Epithelial cell of prostate (primary cell): Measurements from ENCODE around the gene IFI44.

ENCODE experiments used
- DNase-seq: peaks from one replicate; pipeline ENCODE4 v3.0.0-alpha.2; 2011; ENCODE audit warnings: low read depth, low spot score
- H3K27ac ChIP-seq: fragments of 450-650 bp; 2 replicates; pipeline ENCODE4 v1.5.1; 2017; ENCODE audit warnings: mild to moderate bottlenecking

IFI44 gene, protein sequence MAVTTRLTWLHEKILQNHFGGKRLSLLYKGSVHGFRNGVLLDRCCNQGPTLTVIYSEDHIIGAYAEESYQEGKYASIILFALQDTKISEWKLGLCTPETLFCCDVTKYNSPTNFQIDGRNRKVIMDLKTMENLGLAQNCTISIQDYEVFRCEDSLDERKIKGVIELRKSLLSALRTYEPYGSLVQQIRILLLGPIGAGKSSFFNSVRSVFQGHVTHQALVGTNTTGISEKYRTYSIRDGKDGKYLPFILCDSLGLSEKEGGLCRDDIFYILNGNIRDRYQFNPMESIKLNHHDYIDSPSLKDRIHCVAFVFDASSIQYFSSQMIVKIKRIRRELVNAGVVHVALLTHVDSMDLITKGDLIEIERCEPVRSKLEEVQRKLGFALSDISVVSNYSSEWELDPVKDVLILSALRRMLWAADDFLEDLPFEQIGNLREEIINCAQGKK

DNA sequence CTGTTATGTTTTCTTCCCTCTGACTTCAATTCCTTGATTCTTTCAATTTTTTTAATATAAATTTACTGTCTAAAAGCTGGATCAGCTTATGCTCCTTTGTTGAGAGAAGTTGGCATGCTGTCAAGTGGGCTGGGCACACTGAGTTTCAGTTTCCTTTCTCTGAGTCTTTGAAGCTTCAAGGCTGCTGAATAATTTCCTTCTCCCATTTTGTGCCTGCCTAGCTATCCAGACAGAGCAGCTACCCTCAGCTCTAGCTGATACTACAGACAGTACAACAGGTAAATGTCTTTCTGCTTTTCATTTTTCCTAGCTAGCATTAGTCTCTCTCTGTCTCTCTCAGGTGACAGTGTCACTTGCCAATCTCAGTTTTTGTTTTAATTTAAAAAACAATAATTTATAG, at the start of gene IFI44:
TSS of gene IFI44 (plus strand) at position 204 of the 400 bp plus-strand sequence. CDS start 365 bp downstream, outside the sequence.
- no peak within 1 kb of the TSS for H3K27ac ChIP-seq
- DNase-seq, result peak; percentile 40

DNA sequence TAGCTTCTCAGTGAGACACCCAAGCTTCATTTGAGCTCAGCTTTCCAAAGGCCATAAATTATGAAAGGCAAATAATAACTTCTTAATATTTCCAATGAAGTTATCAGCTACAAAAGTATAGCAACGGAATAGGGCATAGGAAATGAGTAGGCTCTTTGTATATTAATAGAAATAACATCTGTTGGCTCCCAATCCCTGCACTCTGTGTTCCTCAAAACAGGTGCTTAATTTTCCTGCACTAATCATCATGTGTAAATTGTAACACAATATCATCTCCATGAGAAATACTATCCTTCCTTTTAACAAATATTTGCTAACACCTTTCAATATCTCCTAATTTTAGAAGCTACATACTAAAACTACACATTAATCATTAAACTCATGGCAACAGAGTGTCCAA, 48.6 kb upstream of the IFI44 start:
- H3K27ac ChIP-seq, result no peak overlapping the region
- no peak for DNase-seq

DNA sequence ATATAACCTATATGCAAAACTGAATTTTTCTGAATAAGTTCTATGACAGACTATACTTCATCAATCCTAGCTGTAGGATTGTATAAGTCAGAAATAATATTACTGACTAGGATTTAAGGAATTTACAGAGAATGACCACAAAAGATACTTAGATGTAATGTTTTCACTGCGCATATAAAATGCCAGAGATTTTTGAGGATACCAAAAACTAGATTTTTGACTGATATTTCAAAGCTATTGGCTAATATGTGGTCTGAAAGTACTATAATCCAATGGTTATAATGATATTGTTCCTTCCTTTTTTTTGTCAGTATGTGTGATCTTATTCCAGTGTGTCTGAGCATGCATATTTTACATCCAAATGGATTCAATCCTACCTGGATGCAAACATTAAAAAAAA, 46.4 kb upstream of the IFI44 start:
- DNase-seq, result no peak
- H3K27ac ChIP-seq, result no peak overlapping the region

DNA sequence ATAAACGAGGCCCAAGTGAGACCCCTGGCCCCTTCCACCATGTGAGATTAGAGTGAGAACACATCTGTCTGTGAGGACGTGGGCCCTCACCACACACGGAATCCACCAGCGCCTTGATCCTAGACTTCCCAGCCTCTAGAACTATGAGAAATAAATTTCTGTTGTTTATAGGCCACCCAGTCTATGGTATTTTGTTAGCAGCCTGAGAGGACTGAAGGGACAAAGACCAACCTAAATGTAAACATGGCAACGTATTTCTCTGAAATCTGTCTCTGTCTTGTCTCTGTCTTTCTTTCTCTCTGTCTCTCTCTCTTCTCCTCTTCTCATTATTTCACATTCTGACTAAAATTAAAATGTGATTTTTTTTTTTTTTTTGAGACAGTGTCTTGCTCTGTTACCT, 45.0 kb upstream of the IFI44 start:
- no peak for DNase-seq
- H3K27ac ChIP-seq, result no peak overlapping the region

DNA sequence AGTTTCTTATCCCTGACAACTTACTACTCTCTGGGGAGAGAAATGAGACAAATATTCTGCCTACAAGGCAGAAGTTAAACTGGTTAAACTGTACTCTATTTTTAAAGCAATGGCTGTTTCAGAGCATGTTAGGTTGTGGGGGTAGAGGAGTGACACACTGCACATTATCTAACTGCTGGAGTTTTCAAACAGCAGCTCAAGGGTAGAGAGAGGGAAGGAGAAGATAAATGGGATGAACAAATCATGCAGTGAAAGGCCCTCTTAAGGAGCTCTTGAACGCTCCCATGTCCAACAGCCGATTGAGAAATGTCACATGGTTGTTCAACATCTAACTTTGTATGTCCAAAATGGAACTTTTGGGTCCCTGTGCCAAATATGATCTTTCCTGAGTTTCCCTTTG, 43.4 kb upstream of the IFI44 start:
- no peak overlapping the region for H3K27ac ChIP-seq
- no peak for DNase-seq

DNA sequence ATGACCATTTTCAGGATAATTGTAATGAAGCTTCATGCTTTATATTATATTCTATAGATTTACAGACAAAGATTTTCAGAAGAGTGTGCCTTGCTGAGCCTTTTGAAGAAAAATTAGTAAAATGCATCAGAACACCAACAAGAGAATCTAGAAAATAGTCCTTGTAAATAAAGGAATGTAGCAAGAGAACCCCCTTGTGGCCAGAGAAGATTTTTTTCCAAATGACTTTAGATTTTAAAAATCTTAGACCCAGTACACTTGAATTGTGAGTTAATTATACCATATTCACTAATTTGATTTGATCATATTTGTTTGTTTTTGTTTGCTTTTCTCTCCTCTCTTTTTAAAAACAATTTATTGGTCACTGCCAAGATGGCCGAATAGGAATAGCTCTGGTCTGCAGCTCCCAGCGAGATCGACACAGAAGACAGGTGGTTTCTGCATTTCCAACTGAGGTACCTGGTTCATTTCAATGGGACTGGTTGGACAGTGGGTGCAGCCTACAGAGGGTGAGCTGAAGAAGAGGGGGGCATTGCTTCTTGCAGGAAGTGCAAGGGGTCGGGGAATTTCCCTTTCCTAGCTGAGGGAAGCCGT, 42.2 kb upstream of the IFI44 start:
- no peak overlapping the region for H3K27ac ChIP-seq
- DNase-seq, result no peak

DNA sequence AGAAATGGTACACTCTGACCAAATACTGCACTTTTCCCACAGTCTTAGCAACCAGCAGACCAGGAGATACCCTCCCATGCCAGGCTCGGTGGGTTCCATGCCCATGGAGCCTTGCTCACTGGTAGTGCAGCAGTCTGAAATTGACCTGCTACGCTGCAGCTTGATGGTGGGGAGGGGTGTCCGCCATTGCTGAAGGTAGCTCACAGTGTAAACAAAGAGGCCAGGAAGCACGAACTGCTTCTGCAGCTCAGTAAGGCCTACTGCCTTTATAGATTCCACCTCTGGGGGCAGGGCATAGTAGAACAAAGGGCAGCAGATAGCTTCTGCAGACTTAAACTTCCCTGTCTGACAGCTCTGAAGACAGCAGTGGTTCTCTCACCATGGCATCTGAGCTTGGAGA, 41.7 kb upstream of the IFI44 start:
- H3K27ac ChIP-seq, result no peak overlapping the region
- DNase-seq, result no peak

DNA sequence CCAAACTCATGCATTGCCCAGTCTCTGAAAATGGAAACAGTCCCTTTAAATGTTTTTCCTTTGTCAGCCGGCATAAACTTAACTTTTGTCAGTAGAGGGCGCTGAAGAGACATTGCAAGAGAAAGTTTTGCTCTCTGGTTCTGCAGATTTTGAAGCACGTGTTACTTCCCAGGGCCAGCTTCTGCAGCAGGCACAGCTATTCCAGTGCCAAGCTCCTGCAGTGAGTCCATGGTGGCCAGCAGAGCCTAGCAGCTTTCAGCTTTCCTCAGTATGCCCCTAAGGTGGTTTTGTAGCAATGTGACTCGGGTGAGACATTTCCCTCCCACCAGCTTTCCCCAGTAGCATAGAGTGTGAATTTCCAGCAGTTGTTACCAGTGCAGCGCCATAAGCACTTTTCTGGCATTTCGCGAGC, 32.0 kb upstream of the IFI44 start:
- H3K27ac ChIP-seq, result no peak overlapping the region
- peak; percentile 27 for DNase-seq

DNA sequence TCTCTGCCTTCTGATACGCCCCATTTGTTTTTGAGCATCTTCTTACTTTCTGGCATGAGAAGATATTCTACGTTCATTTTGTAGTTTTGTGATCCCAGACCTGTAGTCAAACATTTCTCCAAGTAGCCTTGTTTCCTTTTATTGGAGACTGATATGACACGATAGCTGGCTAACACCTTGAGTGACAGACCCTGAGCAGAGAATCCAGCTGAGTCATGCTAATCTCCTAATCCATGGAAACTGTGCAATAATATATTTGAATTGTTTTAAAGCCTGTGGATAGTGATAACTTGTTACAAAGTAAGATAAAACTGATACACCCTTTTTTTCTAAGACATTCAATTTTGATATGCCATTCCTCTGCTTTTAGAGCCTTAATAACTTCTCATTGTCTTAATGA, 30.6 kb upstream of the IFI44 start:
- no peak overlapping the region for H3K27ac ChIP-seq
- no peak for DNase-seq

DNA sequence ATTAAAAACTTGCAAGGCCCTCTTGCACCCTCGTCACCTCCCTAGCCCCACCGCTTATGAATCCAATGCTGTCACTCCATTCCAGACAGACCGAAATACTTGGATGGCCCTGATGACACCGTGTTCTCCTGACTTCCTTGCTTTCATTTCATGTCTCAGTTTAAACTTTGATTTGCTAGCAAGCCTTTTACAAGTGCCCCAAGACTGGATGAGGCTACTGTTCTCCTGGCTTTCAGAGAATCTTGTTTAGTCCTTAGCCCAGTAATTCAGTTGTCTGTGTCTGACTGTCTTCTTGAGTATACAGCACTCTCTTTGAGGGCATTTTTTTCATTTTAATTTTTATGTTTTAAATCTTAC, 30.2 kb upstream of the IFI44 start:
- H3K27ac ChIP-seq, result peak overlapping the region; percentile 31
- no peak for DNase-seq

DNA sequence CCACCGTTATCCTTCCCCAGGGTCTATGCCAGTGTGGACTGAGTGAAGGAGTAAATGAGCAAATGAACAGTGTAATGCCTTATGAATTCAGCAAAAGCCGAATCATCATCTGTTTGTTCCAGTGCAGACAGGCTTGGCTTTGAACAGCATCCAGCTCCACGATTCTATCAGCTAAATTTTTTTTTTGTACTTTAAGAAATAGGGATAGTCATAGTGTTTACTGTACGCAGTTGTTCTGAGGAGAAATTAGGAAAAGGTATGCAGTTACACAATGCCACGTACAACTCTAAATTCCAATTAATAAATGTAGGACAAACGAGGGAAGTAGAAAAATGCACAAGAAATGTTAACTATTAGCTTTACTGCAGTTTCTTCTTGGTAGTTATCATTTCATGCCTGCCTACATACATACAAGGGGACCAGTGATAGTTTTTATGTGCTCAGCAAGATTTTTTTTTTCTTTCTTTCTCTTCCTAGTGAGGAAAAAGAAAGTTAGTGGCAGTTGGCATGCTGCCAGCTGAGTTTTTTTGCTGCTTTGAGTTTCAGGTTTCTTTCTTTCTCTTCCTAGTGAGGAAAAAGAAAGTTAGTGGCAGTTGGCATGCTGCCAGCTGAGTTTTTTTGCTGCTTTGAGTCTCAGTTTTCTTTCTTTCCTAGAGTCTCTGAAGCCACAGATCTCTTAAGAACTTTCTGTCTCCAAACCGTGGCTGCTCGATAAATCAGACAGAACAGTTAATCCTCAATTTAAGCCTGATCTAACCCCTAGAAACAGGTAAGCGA, 29.6 kb upstream of the IFI44 start, which contains the start of gene IFI44L:
TSS of gene IFI44L (plus strand) at position 646 of the 777 bp plus-strand sequence. CDS start 7,468 bp downstream, outside the sequence.
- DNase-seq, result peak; percentile 26
- H3K27ac ChIP-seq, result peak within 1 kb of the TSS; percentile 31

DNA sequence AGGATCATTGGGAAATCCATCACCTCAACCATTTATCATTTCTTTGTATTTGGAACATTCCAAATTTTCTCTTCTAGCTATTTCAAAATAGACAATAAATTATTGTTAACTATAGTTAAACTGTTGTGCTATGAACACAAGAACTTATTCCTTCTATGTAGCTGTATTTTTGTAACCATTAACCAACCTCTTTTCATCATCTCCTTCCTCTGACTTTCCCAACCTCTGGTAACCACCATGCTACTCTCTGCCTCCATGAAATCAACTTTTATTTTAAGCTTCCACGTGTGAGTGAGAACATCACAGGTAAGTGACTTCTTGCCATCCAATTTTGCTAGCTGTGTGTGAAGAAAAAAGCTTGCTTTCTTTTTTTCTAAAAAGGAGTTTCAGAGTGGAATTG, 29.0 kb upstream of the IFI44 start:
- DNase-seq, result no peak
- H3K27ac ChIP-seq, result no peak overlapping the region

DNA sequence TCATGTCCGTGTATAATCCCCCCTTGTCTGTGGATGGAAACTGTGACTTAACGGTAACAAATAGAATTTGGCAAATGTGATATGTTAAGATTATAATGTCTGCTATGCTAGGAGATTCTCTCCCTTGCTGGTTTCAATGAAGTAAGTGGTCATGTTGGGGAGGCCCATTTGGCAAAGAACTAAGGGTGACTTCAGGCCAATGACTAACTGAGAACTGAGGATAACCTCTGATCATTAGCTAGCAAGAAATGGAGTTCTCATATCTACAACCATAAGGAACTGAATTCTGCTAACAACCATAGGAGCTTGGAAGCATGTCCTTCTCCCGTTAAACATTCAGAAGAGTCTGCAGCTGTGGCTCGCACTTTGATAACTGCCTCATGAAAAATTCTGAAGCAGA, 27.1 kb upstream of the IFI44 start:
- DNase-seq, result no peak
- H3K27ac ChIP-seq, result no peak overlapping the region

DNA sequence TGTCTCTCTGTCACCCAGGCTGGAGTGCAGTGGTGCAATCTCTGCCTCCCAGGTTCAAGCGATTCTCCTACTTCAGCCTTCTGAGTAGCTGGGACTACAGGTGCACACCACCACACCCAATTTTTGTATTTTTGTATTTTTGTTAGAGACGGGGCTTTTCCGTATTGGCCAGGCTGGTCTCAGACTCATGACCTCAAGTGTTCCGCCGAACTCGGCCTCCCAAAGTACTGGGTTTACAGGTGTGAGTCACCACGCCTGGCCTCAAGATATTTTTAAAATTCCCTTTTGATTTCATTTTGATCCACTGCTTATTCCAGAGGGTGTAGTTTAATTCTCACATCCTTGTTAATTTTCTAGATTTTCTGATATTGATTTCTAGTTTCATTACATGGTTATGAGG, 25.6 kb upstream of the IFI44 start:
- H3K27ac ChIP-seq, result no peak overlapping the region
- no peak for DNase-seq

DNA sequence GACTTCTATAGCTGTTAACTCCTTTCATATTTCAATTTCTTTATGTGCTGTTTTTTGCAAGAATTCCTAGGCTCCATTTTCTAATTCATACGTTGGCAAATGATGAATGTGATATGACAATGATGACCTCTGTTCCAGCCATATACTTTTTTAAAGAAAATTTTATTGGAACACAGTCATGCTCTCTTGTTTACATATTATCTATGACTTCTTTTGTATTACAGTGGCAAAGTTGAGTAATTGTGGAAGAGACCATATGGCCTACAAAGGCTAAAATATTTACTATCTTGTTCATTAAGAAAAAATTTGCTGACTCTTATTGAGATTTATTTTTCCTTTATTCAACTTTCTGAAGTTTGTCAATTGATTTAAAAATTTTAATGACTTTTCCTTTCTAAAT, 22.3 kb upstream of the IFI44 start:
- no peak overlapping the region for H3K27ac ChIP-seq
- peak; percentile 10 for DNase-seq

DNA sequence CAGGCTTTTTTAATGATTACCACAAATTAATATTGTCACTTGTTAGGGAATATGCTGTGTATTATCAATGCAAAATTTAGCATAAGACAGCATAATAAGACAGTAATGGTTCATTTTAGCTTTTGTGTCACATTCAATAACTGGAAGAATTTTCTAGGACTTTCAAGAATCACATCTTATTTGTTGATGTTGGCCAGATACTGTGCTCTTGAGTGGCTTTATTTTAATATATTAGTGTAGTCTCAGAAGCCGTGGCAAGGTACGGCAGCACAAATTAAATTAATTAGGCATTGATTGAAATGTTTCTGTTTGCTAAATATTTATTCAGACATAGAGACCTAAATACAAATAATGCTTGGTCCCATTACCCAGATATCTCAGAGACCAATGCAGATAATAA, 19.0 kb upstream of the IFI44 start:
- no peak for DNase-seq
- H3K27ac ChIP-seq, result no peak overlapping the region

DNA sequence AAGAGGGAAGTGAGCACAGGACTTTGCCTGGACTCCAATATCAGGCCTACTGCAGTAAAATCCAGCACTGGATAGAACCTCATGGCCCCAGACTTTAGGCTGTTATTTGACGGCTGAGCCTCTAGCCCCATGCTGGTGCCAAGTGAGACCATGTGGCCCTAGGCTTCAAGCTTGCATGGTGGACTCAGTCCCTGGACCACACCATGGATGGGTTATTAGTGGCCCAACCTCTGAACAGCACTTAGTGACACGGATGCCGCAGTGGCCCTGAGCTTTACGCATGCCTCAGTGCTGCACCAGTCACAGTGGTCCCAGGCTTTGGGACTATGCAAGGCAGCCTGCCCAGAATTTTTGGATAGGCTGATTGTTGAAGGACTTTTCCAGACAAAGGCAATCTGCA, 16.4 kb upstream of the IFI44 start:
- no peak for DNase-seq

DNA sequence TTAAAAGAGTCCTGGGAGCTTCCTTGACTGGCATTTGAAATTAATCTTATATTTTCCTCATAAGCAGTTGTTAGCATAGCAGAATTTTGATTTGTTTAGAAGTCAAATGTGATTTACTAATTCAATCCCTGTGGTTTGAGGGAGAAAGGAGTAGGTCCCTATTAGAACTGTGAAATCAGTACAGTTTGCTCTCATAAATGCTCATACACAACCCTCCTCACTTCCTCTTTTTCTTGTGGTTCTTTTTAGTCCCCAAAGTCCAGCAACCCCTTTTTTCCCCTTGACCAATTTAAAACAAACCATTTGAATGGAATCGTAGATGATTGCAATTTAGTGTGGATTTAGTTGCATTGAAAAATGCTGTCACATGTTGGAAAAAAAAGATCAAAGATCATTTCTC, 9.2 kb upstream of the IFI44 start:
- no peak overlapping the region for H3K27ac ChIP-seq
- no peak for DNase-seq

More for the DNA sequence above, 16.4 kb upstream of the IFI44 start:
- H3K27ac ChIP-seq, result no peak overlapping the region

DNA sequence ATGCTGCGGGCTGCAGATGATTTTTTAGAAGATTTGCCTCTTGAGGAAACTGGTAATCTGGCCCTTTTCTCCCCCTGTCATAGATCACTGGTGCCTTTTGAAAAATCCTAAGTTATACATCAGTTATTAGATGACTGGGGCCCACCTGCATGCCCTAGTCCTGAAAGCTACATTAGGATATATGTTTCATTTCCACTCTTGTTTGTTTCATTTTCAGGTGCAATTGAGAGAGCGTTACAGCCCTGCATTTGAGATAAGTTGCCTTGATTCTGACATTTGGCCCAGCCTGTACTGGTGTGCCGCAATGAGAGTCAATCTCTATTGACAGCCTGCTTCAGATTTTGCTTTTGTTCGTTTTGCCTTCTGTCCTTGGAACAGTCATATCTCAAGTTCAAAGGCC, 8.1 kb upstream of the IFI44 start:
- no peak for DNase-seq

DNA sequence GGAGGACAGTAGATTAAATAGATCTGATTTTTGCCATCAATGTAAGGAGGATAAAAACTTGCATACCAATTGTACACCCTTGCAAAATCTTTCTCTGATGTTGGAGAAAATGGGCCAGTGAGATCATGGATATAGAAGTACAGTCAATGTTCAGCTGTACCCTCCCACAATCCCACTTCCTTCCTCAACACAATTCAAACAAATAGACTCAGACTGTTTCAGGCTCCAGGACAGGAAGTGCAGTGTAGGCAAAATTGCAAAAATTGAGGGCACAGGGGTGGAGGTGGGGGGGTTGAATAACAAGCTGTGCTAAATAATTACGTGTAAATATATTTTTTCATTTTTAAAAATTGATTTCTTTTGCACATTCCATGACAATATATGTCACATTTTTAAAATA, 3.9 kb upstream of the IFI44 start:
- DNase-seq, result no peak
- no peak overlapping the region for H3K27ac ChIP-seq

More for the DNA sequence above, 8.1 kb upstream of the IFI44 start:
- H3K27ac ChIP-seq, result no peak overlapping the region

DNA sequence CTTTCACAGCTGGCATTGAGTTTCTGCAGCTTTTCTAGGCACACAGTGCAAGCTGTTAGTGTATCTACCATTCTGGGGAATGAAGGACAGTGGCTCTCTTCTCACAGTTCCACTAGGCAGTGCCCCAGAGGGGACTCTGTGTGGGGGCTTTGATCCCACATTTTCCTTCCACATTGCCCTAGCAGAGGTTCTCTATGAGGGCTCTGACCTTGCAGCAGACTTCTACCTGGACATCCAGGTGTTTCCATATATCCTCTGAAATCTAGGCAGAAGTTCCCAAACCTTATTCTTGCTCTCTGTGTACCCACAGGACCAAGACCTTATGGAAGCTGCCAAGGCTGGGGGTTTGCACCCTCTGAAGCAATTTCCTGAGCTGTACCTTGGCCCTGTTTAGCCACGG, 2.4 kb upstream of the IFI44 start:
- no peak overlapping the region for H3K27ac ChIP-seq

More for the DNA sequence above, 2.4 kb upstream of the IFI44 start:
- DNase-seq, result no peak
